Measurements from ENCODE around the gene ETNK2. TPM values are rescaled to one million over a fixed set of nuclear protein-coding genes. Genes with fewer than 3 reads are reported as not detected.
A peak's percentile ranks its signal among the peaks of the same experiment; 100 is the strongest.

The ETNK2 gene
- polyA plus RNA-seq, 3 donors, result not detected

- H3K36me3 ChIP-seq (replicated peaks in 1 of 2; ENCODE audit: control insufficient read depth in 1 of 2, insufficient read depth in 2 of 2, low read length in 2 of 2), result no peaks in the 10 kb centered on the region
- no peak overlapping the region for H3K9ac ChIP-seq (ENCODE audit: insufficient read depth, low read length, poor library complexity, severe bottlenecking)
- H3K9me3 Mint-ChIP-seq, result peaks cover 0 to 2% (median 0%) of the 10 kb centered on the region in 7 donors
- no peaks in the 10 kb centered on the region for H3K79me2 ChIP-seq (ENCODE audit: insufficient read depth, low read length)
- TF ChIP-seq, protein P1, sequence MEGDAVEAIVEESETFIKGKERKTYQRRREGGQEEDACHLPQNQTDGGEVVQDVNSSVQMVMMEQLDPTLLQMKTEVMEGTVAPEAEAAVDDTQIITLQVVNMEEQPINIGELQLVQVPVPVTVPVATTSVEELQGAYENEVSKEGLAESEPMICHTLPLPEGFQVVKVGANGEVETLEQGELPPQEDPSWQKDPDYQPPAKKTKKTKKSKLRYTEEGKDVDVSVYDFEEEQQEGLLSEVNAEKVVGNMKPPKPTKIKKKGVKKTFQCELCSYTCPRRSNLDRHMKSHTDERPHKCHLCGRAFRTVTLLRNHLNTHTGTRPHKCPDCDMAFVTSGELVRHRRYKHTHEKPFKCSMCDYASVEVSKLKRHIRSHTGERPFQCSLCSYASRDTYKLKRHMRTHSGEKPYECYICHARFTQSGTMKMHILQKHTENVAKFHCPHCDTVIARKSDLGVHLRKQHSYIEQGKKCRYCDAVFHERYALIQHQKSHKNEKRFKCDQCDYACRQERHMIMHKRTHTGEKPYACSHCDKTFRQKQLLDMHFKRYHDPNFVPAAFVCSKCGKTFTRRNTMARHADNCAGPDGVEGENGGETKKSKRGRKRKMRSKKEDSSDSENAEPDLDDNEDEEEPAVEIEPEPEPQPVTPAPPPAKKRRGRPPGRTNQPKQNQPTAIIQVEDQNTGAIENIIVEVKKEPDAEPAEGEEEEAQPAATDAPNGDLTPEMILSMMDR (IDR thresholded peaks at IDR 0.05), result no peak
- no peaks in the 10 kb centered on the region for H3K36me3 Mint-ChIP-seq
- no peak overlapping the region for H2AFZ ChIP-seq (ENCODE audit: insufficient read depth, low read depth, low read length, poor library complexity, severe bottlenecking)
- H3K4me3 ChIP-seq (replicated peaks in 1 of 3; ENCODE audit: low read depth in 2 of 3, low read length in 3 of 3), result no peak overlapping the region
- H3K4me1 ChIP-seq (ENCODE audit: control insufficient read depth in 1 of 2, insufficient read depth in 2 of 2, low read length in 2 of 2), result no peaks in the 10 kb centered on the region
- no peak overlapping the region for H3K27ac ChIP-seq (ENCODE audit: low read depth in 1 of 2, low read length in 2 of 2)
- H3K27me3 ChIP-seq (ENCODE audit: control insufficient read depth in 2 of 2, insufficient read depth in 2 of 2, low read length in 2 of 2), result peaks cover 4 to 19% of the 10 kb centered on the region in 2 donors
- WGBS (ENCODE audit: insufficient coverage), result 24% methylated on average over 4 of the region's 6 CpGs
- H3K4me2 ChIP-seq (replicated peaks; ENCODE audit: extremely low read depth, low read length, poor library complexity, severe bottlenecking), result no peak overlapping the region
- H3K9me3 ChIP-seq (replicated peaks in 1 of 2; ENCODE audit: control insufficient read depth in 1 of 2, insufficient read depth in 1 of 2, low read length in 2 of 2), result no peaks in the 10 kb centered on the region
- H3K4me3 Mint-ChIP-seq, result no peak overlapping the region
- H3K4me1 Mint-ChIP-seq, result peaks cover 11% of the 10 kb centered on the region
- peaks cover 28 to 44% (median 31%) of the 10 kb centered on the region in 3 donors for H3K27me3 Mint-ChIP-seq (ENCODE audit: low read depth in 3 of 3)
- H3K27ac Mint-ChIP-seq, result no peak overlapping the region
- intact Hi-C loops (cut with micrococcal nuclease), result no loop called here
- H4K20me1 ChIP-seq (ENCODE audit: insufficient read depth, low read length), result no peaks in the 10 kb centered on the region
- no peak for DNase-seq
Measured at GRCh38 chr1:204105131-204105515, 46.7 kb downstream of the ETNK2 start.

DNA sequence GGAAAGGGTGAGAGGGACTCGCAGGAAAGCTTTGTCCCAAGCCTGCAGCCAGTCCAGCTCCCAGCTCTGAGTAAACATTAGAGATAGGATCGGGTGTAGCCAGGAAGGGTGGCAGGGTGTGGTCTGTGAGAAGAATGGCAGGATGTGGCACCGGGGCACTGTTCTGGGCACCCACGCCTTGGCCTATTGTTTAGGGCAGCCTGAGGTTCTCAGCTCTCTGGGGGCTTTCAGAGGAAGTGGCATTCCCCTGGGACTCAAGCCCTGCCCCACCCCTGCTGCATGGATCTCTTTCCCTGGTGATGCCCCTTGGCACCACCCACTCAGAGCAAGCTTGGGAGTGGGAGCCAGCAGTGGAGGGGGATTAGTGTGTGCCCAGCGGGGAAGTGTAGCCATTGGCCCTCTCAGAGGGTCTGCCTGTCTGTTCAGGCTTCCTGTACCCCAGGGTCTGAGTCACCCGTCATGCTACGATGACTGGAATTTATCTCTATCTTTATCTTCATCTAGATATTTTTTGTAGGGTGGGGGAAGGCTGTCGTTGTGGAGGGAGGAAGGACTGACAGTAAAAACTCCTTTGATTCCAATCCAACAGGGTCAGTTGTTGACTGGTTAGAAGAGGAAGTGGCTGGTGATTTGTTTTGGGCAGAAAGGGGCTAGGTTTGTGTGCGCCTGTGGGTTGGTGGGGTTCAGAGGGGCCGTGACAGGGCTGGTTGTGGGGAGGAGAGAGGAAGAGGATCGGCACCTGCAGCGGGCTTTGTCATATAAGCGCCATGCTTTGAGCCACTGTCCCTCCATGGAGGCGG, 47.3 kb downstream of the ETNK2 start:
- Histone ChIP-seq H3K36me3 (replicated peaks in 1 of 2; ENCODE audit: control insufficient read depth in 1 of 2, insufficient read depth in 2 of 2, low read length in 2 of 2) (no peaks in the 10 kb centered on the region), H3K4me1 (ENCODE audit: control insufficient read depth in 1 of 2, insufficient read depth in 2 of 2, low read length in 2 of 2) (no peaks in the 10 kb centered on the region), H3K9me3 (replicated peaks in 1 of 2; ENCODE audit: control insufficient read depth in 1 of 2, insufficient read depth in 1 of 2, low read length in 2 of 2) (no peaks in the 10 kb centered on the region), H3K4me3 (replicated peaks in 1 of 3; ENCODE audit: low read depth in 2 of 3, low read length in 3 of 3) (no peak overlapping the region), H4K20me1 (ENCODE audit: insufficient read depth, low read length) (no peaks in the 10 kb centered on the region), H3K27me3 (ENCODE audit: control insufficient read depth in 2 of 2, insufficient read depth in 2 of 2, low read length in 2 of 2) (peaks cover 4 to 19% of the 10 kb centered on the region in 2 donors), H3K27ac (ENCODE audit: low read depth in 1 of 2, low read length in 2 of 2) (no peak overlapping the region), H3K79me2 (ENCODE audit: insufficient read depth, low read length) (no peaks in the 10 kb centered on the region), H3K9ac (ENCODE audit: insufficient read depth, low read length, poor library complexity, severe bottlenecking) (no peak overlapping the region), H2AFZ (ENCODE audit: insufficient read depth, low read depth, low read length, poor library complexity, severe bottlenecking) (no peak overlapping the region), H3K4me2 (replicated peaks; ENCODE audit: extremely low read depth, low read length, poor library complexity, severe bottlenecking) (no peak overlapping the region)
- DNase-seq, result no peak
- peaks cover 27 to 44% (median 28%) of the 10 kb centered on the region in 3 donors for H3K27me3 Mint-ChIP-seq (ENCODE audit: low read depth in 3 of 3)
- WGBS (ENCODE audit: insufficient coverage), result 22% methylated on average over 8 of the region's 14 CpGs
- intact Hi-C loops (cut with micrococcal nuclease), result no loop called here
- H3K27ac Mint-ChIP-seq, result no peak overlapping the region
- H3K36me3 Mint-ChIP-seq, result no peaks in the 10 kb centered on the region
- TF ChIP-seq, protein P1 (IDR thresholded peaks at IDR 0.05), result no peak
- peaks cover 0 to 2% (median 0%) of the 10 kb centered on the region in 7 donors for H3K9me3 Mint-ChIP-seq
- peak overlapping the region in 1 of 2 donors; percentile 50 for H3K4me3 Mint-ChIP-seq
- peaks cover 11% of the 10 kb centered on the region for H3K4me1 Mint-ChIP-seq
